Measurements from ENCODE around the gene ORM1. TPM values are rescaled to one million over a fixed set of nuclear protein-coding genes. Genes with fewer than 3 reads are reported as not detected.

ORM1 gene
- total RNA-seq, 1 experiment from 2014 or later = not detected

DNA sequence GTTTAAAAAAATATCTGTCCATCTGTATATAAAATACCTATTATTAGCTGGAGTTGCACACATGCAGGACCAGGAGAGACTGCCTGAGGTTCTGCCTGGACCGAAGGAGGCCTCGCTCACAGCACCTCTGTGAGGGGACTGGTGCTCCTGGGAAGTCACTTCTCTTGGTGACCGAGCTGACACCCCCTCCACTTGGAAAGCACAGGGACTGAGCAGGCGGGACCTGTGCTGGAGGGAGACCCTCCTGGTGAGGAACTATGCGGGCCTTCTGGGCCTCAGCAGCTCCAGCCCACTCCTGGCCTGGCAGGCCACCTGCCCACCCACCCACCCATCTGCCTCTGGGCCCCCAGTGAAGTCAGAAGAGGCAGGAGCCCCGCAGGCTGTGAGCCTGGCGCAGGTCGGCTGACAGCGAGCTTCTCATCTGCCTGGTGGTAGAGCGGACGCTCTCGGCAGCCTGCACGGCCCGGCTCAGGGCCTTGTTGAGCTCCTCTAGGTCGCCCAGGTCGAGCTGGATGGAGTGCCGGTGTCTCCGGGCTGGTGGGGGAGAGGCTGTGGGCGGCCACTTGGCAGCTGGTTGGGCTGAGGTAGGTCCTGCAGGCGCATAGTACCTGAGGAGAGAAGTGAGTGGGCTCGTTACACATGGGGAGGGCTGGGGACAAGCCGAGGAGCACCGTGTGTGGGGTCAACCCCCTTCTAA lies 13.9 kb downstream of the ORM1 start:
- no peak overlapping the region for H2AFZ ChIP-seq (ENCODE audit: low read length)
- H3K9me2 ChIP-seq (replicated peaks; ENCODE audit: low read length) = no peaks in the 10 kb centered on the region
- ATAC-seq (no peak), DNase-seq (no peak)
- H3K9ac ChIP-seq (ENCODE audit: low read length) = no peak overlapping the region
- H3K79me2 ChIP-seq (ENCODE audit: low read length) = no peaks in the 10 kb centered on the region
- CTCF ChIA-PET = no interaction called here
- H3K4me3 ChIP-seq (ENCODE audit: low read length) = no peak overlapping the region
- H3K36me3 ChIP-seq (ENCODE audit: low read depth, low read length) = no peaks in the 10 kb centered on the region
- H4K20me1 ChIP-seq (ENCODE audit: low read length) = no peaks in the 10 kb centered on the region
- POLR2A ChIA-PET (ENCODE audit: unreplicated experiment) = no interaction called here
- H3K4me1 ChIP-seq (ENCODE audit: insufficient read depth, low read length) = no peaks in the 10 kb centered on the region
- intact Hi-C loops (cut with micrococcal nuclease) = no loop called here
- H3K27ac ChIP-seq (ENCODE audit: low read length) = no peak overlapping the region
- H3K4me2 ChIP-seq (ENCODE audit: low read length) = no peak overlapping the region
- TF ChIP-seq EZH2phosphoT487 (IDR thresholded peaks at IDR 0.05; ENCODE audit: borderline replicate concordance, low read length) (no peak), EZH2 (IDR thresholded peaks at IDR 0.05; ENCODE audit: low read length, unreplicated experiment) (no peak)
- TF ChIP-seq, protein P1, sequence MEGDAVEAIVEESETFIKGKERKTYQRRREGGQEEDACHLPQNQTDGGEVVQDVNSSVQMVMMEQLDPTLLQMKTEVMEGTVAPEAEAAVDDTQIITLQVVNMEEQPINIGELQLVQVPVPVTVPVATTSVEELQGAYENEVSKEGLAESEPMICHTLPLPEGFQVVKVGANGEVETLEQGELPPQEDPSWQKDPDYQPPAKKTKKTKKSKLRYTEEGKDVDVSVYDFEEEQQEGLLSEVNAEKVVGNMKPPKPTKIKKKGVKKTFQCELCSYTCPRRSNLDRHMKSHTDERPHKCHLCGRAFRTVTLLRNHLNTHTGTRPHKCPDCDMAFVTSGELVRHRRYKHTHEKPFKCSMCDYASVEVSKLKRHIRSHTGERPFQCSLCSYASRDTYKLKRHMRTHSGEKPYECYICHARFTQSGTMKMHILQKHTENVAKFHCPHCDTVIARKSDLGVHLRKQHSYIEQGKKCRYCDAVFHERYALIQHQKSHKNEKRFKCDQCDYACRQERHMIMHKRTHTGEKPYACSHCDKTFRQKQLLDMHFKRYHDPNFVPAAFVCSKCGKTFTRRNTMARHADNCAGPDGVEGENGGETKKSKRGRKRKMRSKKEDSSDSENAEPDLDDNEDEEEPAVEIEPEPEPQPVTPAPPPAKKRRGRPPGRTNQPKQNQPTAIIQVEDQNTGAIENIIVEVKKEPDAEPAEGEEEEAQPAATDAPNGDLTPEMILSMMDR (conservative IDR thresholded peaks at IDR 0.05; ENCODE audit: low read depth, low read length) = no peak
- no peaks in the 10 kb centered on the region for H3F3A ChIP-seq (ENCODE audit: low read length, unreplicated experiment)
- H3K27me3 ChIP-seq (ENCODE audit: low read length) = no peaks in the 10 kb centered on the region
- H3K9me3 ChIP-seq (ENCODE audit: low read length) = no peaks in the 10 kb centered on the region
- BruUV-seq (replicated peaks) = no TSS peak

DNA sequence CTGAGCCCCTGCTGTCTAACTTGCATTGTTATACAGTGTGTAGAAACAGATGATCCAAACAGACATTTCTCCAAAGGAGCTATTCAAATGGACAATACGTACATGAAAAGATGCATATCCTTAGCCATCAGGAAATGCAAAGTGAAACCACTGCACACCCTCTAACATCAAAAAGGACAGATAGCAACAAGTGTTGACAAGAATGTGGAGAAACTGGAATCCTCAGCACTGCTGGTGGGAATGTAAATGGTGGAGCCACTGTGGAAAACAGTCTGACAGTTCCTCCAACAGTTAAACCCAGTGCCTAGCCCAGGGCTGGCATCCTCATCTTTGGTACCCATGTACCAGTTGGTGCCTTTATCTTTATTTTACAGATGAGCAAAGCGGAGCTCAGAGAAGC lies 15.3 kb downstream of the ORM1 start:
- TF ChIP-seq, protein P1 (conservative IDR thresholded peaks at IDR 0.05; ENCODE audit: low read depth, low read length) = no peak
- TF ChIP-seq EZH2phosphoT487 (IDR thresholded peaks at IDR 0.05; ENCODE audit: borderline replicate concordance, low read length) (no peak), EZH2 (IDR thresholded peaks at IDR 0.05; ENCODE audit: low read length, unreplicated experiment) (no peak)
- CTCF ChIA-PET = interaction anchor here (0.6 to 0.7 kb wide), 2 partner anchors 67 to 173 kb away, joined by 3 to 4 read pairs; no protein-coding TSS in a partner anchor
- Histone ChIP-seq H3K27ac (ENCODE audit: low read length) (no peak overlapping the region), H3K27me3 (ENCODE audit: low read length) (no peaks in the 10 kb centered on the region), H3K36me3 (ENCODE audit: low read depth, low read length) (no peaks in the 10 kb centered on the region), H3K9ac (ENCODE audit: low read length) (no peak overlapping the region), H2AFZ (ENCODE audit: low read length) (no peak overlapping the region), H4K20me1 (ENCODE audit: low read length) (no peaks in the 10 kb centered on the region), H3K4me1 (ENCODE audit: insufficient read depth, low read length) (no peaks in the 10 kb centered on the region), H3K9me2 (replicated peaks; ENCODE audit: low read length) (no peaks in the 10 kb centered on the region), H3K4me2 (ENCODE audit: low read length) (no peak overlapping the region), H3K4me3 (ENCODE audit: low read length) (no peak overlapping the region), H3K9me3 (ENCODE audit: low read length) (no peaks in the 10 kb centered on the region), H3K79me2 (ENCODE audit: low read length) (no peaks in the 10 kb centered on the region), H3F3A (ENCODE audit: low read length, unreplicated experiment) (no peaks in the 10 kb centered on the region)
- DNase-seq (no peak), ATAC-seq (no peak)
- no TSS peak for BruUV-seq (replicated peaks)
- POLR2A ChIA-PET (ENCODE audit: unreplicated experiment) = no interaction called here
- intact Hi-C loops (cut with micrococcal nuclease) = no loop called here
